Mucosa of gallbladder (tissue), 1 donor: ENCODE data around the gene HESX1. TPM values are rescaled to one million over a fixed set of nuclear protein-coding genes. Genes with fewer than 3 reads are reported as not detected.

Source experiments
- DNase-seq: peaks from one replicate; pipeline ENCODE4 v3.0.0-alpha.2; 2020; ENCODE audit warnings: low spot score
- total RNA-seq: library from RNA; stranded (reverse); gene quantifications from one replicate; pipeline ENCODE4 v1.2.1, GENCODE V29; 2021
- donor health status: DM: no; HTN: no; CAD: no.

Gene HESX1
- 0.52 TPM for total RNA-seq

DNA sequence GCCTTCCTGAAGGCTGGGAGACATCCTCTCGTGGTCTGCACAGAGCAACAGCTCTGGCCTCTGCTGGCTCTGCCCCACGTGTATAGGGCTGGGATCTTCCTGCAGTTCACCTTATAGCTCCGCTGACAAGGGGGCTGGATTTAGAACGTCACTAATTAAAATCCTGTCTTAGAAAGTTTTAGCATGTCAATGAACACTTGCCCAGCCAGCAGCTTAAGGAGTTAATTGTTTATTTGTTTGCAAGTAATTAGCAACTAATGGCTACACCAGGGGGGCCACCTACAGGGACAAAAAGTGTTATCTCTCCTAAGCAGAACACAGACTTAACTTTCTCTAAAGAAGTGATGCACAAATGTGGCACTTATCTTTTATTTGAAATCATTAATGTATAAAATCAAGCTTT, at the start of gene HESX1:
TSS of gene HESX1 (minus strand) at position 84 of the 403 bp plus-strand sequence. CDS start at position 24, 60 bp downstream.
- DNase-seq = no peak

DNA sequence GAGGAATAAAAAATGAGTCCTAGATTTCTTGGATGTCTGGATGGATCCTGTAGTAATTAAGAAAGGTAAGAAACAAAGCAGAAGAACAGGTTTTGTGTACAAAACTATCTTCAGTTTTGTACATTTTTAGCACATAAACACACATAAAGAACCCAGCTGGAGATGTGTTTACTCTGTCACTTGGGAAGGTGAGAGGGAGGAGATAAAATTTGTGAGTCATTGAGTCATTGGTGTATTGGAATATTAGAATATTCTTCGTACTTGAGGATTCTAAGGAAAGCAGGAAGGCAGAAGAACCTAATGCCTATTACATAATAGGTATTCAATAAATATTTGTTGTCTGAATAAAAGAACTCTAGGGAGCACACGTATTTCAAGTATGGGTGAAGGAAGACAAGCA, 45.2 kb upstream of the HESX1 start:
- no peak for DNase-seq

DNA sequence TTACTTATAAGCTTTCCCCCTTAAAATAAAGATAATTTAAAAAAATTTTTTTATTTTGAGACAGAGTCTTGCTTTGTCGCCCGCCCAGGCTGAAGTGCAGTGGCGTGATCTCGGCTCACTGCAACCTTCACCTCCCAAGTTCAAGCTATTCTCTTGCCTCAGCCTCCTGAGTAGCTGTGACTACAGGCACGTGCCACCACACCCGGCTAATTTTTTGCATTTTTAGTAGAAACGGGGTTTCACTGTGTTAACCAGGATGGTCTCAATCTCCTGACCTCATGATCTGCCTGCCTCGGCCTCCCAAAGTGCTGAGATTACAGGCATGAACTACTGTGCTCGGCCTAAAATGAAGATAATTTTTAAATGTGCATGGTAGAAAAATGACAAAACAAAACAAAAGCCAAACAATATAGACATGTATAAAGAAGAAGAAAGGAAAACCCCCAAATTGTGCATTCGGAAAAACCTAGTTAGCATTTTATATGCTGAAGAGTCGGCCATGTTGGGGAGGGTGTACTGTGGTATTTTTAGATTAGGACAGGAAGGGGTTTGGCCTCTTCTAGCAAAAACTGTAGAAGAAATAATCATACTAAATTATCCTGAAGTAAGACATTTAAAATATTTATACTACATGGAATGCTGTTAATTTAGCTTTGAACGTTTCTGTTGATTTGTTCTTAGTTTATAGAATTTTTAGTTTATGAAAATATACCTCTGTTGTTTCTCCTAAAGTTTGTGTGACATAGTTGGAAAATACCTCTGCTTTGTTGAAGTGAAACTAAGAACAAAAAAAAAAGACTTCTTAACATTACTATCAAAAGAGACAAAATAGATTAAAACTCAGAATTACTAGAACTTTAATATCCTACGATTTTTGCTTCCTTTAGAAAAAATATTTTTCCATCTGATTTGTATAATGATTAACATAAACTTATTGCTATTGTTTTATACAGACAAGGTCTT, 35.1 kb upstream of the HESX1 start:
- no peak for DNase-seq

DNA sequence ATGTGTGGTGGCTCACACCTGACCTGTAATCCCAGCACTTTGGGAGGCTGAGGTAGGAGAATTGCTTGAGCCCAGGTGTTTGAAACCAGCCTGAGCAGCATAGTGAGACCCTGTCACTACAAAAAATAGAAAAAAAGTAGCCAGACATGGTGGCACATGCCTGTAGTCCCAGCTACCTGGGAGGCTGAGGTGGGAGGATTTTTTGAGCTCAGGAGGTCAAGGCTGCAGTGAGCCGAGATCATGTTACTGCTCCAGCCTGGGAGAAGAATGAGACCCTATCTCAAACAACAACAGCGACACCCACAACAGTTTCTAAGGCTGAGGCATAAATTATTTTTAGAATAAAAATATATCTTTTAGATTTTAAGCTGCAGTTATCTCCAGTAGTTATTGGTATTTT, 34.0 kb upstream of the HESX1 start:
- no peak for DNase-seq

DNA sequence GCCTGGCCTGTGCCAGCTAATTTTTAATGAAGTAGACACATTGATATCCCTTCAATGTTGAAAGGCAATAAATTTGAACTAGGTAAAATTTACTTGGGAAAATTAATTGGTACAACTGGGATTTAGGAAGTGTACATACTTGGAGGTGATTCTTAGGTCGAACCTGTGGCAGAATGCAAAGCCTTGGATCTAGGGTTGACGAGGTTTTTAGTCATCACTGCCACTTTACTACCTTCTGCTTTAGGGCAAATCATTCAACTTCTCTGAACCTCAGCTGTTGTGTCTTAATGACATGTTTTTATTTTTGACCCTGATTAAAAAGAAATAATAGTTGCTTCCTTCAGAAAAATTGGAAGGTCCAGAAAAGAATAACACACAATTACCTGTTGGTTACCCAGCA, 30.2 kb upstream of the HESX1 start:
- DNase-seq = no peak

DNA sequence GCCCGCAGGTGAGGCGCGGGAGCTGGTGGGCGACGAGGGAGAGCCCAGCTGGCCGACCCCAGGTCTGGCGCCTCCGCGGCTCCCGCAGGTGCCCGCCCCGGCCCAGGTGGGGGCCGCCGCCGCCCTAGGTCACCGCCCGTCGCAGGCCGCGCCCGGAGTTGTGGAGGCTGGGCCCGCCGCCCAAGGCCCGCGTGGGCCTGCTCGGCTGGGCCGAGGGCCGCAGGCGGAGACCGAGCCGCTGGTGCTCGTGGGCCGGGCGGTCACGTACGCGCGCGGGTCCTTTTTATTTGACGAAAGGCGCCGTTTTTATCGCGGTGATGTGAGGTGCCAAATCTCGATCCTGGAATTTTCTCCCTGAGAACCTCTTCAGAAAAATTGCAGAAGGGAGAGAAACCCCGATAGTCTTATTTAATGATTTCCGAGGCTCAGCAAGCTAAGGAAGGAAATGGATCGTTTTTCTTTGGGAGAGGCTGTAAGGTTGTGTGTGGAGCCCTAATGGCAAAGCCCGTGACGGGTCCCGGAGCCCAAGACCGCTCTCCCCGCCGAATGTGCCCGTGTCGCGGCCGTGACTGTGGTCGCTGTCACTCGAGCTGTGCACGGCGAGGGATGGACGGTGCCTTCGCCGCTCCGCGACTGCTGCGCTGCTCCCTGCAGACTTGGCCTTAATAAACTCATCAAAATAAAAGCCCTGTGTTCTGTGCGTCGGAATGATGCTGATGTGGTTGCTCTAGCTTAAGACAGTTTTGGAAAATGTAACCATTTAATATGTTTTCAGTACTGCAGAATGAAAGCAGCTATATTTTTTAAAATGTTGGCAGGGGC, 28.4 kb upstream of the HESX1 start:
- peak; percentile 38 for DNase-seq

DNA sequence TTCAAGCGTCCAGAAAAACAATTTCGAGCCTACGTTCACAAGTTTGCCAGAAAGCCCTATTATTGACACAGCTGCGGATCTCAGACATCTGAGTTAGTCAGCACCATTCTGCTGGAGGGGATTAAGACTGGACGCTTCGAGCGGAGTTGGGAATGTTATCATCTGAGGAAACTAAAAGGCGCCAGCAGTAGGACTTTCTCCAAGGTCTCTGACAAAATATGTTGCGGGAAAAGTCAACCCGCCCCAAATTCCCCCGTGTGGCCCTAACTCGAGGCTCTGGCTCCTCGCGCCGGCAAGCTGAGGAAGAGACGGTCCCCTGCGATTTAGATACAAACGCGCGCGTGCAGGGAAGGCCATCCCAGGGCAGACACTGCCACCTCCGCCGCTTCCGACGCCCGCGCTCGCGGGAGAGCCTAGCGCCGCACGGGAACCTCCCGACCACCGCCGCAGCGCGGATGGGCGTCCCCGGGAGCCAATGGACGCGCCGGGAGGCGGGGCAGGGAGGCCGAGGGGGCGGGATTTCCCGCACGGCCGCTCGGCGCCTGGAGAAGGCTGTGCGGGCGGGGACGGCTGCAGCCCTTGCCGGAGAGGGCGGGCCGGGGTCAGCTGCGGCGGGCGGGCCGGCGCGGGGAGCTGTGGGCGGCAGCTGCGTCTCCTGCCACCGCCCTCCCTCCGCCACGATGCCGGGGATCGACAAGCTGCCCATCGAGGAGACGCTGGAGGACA, 27.6 kb upstream of the HESX1 start, which contains the start of gene APPL1:
TSS of gene APPL1 (plus strand) at position 526 of the 726 bp plus-strand sequence. CDS start at position 681, 155 bp downstream.
- DNase-seq = peak; percentile 93

GRCh38 chr3:57226176-57226575, 26.4 kb upstream of the HESX1 start:
- no peak for DNase-seq

GRCh38 chr3:57224856-57225255, 25.1 kb upstream of the HESX1 start:
- DNase-seq = no peak

DNA sequence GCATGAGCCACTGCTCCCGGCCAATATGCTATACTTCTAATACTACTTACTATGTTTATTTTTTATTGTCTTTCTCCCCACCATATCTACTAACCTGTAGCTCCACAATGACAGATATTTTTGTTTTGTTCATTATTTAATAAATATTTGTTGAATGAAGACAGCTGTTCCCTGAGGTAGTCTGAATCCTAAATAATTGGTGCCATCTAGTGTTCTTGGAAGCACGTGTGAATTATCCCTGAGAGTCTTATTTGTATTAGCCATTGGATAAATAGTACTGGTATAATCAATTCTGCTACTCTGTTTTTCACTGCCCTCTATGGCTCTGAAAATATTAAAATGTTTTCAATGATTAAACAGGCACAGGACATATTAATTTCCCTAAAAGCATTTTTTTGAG, 22.1 kb upstream of the HESX1 start:
- DNase-seq = no peak

- DNase-seq = no peak
These were observed 6.6 kb upstream of the HESX1 start for GRCh38 chr3:57206423-57206822.

GRCh38 chr3:57194641-57195040, 5.1 kb downstream of the HESX1 start:
- DNase-seq = no peak

DNA sequence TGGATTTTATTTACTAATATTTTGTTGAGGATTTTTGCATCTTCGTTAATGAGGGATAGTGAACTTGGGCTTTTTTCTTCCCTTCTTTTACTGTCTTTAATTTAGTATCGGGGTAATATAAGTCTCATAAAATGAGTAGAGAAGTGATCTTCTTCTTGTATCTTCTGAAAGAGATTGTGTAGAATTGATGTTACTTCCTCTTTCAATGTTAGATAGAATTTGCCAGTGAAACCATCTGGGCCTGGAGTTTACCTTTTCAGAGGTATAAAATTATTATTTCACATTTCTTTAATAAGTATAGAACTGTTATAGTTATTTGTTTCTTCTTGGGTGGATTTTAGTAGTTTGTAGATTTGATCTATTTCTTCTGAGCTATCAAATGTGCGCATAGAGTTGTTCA, 7.8 kb downstream of the HESX1 start:
- DNase-seq = no peak

GRCh38 chr3:57184526-57184925, 15.3 kb downstream of the HESX1 start:
- DNase-seq = no peak

DNA sequence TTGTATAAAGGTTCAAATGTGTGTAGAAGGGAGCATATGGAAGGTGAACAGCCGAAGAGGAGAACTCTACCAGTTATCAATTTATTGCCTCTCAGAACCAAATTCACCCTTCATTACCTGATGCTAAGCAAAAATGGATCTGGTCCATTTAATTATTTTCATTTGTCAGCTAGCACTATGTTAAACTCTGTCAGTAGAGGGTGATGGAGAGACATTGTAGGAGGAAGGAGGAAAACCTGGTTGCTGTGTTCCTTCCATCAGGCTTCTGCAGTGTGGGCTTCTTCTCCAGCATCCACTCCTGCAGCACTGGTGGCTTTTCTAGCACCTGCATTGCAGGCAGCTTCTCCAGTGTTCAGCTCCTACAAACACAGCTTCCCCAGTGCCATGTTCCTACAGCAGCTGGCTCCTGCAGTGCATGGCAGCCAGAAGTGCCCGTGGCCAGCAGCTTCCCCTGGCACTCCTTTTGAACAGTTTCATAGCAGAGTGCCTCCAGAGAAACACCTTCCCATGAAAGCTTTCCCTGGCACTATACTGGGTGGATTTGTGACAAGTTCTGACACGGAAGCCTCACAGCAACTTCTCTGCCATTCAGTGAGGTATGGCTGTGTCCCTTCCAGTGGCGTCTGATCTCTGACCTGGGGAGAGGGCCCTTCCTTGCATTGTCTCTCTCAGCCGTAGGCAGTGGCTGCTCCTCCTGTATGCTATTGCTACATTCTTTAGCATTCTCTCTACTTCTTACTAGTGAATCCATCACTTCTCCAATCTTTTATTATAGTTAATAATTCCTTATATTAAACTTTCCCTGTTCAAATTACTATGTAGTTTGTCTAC, 20.0 kb downstream of the HESX1 start:
- no peak for DNase-seq

- no peak for DNase-seq
These were observed 23.7 kb downstream of the HESX1 start for GRCh38 chr3:57176045-57176444.

GRCh38 chr3:57173687-57174086, 26.1 kb downstream of the HESX1 start:
- DNase-seq = no peak

DNA sequence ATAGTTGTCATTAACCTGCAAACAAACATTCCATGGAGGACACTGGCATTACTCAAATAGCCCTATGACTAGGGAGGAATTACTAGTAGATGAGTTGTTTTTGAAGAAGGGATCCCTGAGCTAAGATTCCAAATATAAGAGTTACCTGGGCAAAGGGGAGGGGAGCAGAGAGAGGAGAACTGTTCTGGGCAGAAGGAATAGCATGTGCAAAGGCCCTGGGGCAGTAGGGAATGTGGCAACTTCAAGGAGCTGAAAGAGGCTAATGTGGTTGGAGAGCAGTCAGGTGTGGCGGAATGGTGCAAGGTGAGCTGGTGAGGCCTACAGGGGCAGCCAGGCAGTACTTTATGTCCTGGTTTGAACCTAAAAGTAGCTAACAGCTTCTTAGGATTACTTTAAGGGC, 28.8 kb downstream of the HESX1 start:
- DNase-seq = no peak

GRCh38 chr3:57169872-57170623, 29.7 kb downstream of the HESX1 start:
- peak; percentile 65 for DNase-seq

DNA sequence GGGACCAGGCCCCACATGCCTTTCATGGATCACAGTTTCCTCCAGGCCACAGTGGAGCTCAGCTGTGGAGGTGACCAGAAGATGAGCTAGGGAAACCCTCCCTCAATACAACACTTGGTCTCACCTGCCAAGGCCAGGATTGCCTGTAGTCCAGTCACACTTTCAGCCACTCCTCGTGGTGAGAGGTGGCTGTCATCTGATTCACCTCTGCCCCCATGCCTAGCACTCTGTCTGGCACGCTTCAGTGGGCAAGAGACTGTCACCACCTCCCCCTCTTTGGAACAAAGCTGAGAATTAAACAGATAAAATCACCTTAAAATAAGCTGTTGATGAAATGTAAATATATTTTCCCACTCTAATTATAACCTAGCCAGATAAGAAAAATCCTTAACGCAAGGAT, 30.7 kb downstream of the HESX1 start:
- no peak for DNase-seq
